HepG2 (cell line): ENCODE measurements around the gene NDFIP2. TPM values are rescaled to one million over a fixed set of nuclear protein-coding genes. Genes with fewer than 3 reads are reported as not detected.

ENCODE experiments used
- ATAC-seq: fragments of 200-7000 bp; cut with Tn5 transposase; 3 replicates; pipeline ENCODE4 v1.9.1; 2020; ENCODE audit warnings: mild to moderate bottlenecking, moderate library complexity
- BruUV-seq: library from RNA; stranded (reverse); fragments of 400-500 nt; replicated peaks from 2 replicates; lab custom pipeline; 2021; lab: Mats Ljungman, UMichigan
- CTCF ChIA-PET: fragments of 300-600 bp; formaldehyde crosslinking; extraction: SDS; loops from one replicate; lab custom pipeline; 2021; ENCODE audit warnings: low total read pairs, inconsistent platforms, low intra/inter-chr PET ratio; lab: Yijun Ruan, JAX
- POLR2A ChIA-PET: fragments of 350-600 bp; sonication (Branson Sonifier 250); formaldehyde crosslinking; loops from one replicate; lab custom pipeline; 2020; ENCODE audit warnings: antibody characterized with exemption, inconsistent platforms; lab: Yijun Ruan, JAX
- DNase-seq: peaks from one replicate; pipeline ENCODE4 v3.0.0-alpha.2; 2015; ENCODE audit warnings: low spot score
- FAIRE-seq: peaks from 3 replicates; lab custom pipeline; 2011; peaks lifted over from hg19 to GRCh38; lab: Jason Lieb, UNC
- H2AFZ ChIP-seq: one replicate; pipeline ENCODE4 v1.6.1; 2011; ENCODE audit warnings: low read length, inconsistent platforms
- H3K27ac ChIP-seq: fragments of 300-600 bp; 3 replicates; pipeline ENCODE4 v1.8.0; 2011; ENCODE audit warnings: mixed run types, mild to moderate bottlenecking, mixed read lengths, low read length, inconsistent platforms; ENCODE audit not compliant: insufficient read depth; ENCODE audit errors: extremely low read length
- H3K27me3 ChIP-seq, 2 experiments: fragments of 200-600 bp in 1 of 2; 2 replicates in 1 of 2; 3 replicates in 1 of 2; pipeline versions ENCODE4 v1.6.0 to v1.8.0; 2011; ENCODE audit warnings: low read length in 2 of 2, mild to moderate bottlenecking in 2 of 2, moderate library complexity in 2 of 2, inconsistent platforms in 1 of 2; ENCODE audit not compliant: insufficient read depth in 2 of 2, control insufficient read depth in 1 of 2
- H3K36me3 ChIP-seq, 2 experiments: fragments of 200-600 bp in 1 of 2; replicated peaks in 1 of 2; 2 replicates in 1 of 2; 3 replicates in 1 of 2; pipeline versions ENCODE4 v1.5.1 to v1.8.0; 2011; ENCODE audit warnings: low read length in 2 of 2, inconsistent platforms in 1 of 2; ENCODE audit not compliant: insufficient read depth in 2 of 2, control insufficient read depth in 1 of 2
- H3K4me1 ChIP-seq: 2 replicates; pipeline ENCODE4 v1.5.1; 2012; ENCODE audit warnings: low read length, inconsistent platforms; ENCODE audit not compliant: insufficient read depth
- H3K4me2 ChIP-seq: 2 replicates; pipeline ENCODE4 v1.6.0; 2011; ENCODE audit warnings: low read depth, low read length, inconsistent platforms
- H3K4me3 ChIP-seq, 3 experiments: fragments of 200-600 bp in 1 of 3; sonication (generic), shearing (Covaris generic) in 1 of 3; replicated peaks in 1 of 3; 2 replicates each; pipeline ENCODE4 v1.5.1; 2011 to 2016; ENCODE audit warnings: low read length in 3 of 3, inconsistent platforms in 2 of 3, low read depth in 2 of 3, mild to moderate bottlenecking in 2 of 3, control low read depth in 1 of 3, mixed read lengths in 1 of 3; ENCODE audit not compliant: insufficient read depth in 1 of 3
- H3K79me2 ChIP-seq: one replicate; pipeline ENCODE4 v1.6.1; 2011; ENCODE audit warnings: low read length, inconsistent platforms; ENCODE audit not compliant: insufficient read depth
- H3K9ac ChIP-seq: 2 replicates; pipeline ENCODE4 v1.6.0; 2011; ENCODE audit warnings: mild to moderate bottlenecking, low read depth, low read length, inconsistent platforms; ENCODE audit not compliant: insufficient read depth
- H3K9me3 ChIP-seq: 2 replicates; pipeline ENCODE4 v1.5.1; 2012; ENCODE audit warnings: mild to moderate bottlenecking, low read length
- H4K20me1 ChIP-seq: 2 replicates; pipeline ENCODE4 v1.6.0; 2011; ENCODE audit warnings: inconsistent platforms, mild to moderate bottlenecking, low read length, moderate library complexity; ENCODE audit not compliant: insufficient read depth
- BRCA1 ChIP-seq: sonication (generic); formaldehyde crosslinking; IDR thresholded peaks from 2 replicates; pipeline ENCODE4 v1.4.0; 2020; ENCODE audit warnings: missing genetic modification reagents
- EED ChIP-seq: sonication (generic); formaldehyde crosslinking; IDR thresholded peaks from 2 replicates; pipeline ENCODE4 v1.5.0; 2020; ENCODE audit warnings: mild to moderate bottlenecking, missing genetic modification reagents
- SSRP1 ChIP-seq: IDR thresholded peaks from 2 replicates; pipeline ENCODE4 v1.6.1; 2016; ENCODE audit warnings: control low read depth
- TAF1 ChIP-seq: sonication (generic); formaldehyde crosslinking; IDR thresholded peaks from 2 replicates; pipeline ENCODE4 v1.4.0; 2020; ENCODE audit warnings: missing genetic modification reagents
- TEF ChIP-seq: sonication (generic); formaldehyde crosslinking; IDR thresholded peaks from 2 replicates; pipeline ENCODE4 v1.5.0; 2020; ENCODE audit warnings: missing genetic modification reagents
- ZNF12 ChIP-seq: sonication (generic); formaldehyde crosslinking; IDR thresholded peaks from 2 replicates; pipeline ENCODE4 v1.5.0; 2020; ENCODE audit warnings: missing genetic modification reagents
- ZNF350 ChIP-seq: sonication (generic); formaldehyde crosslinking; IDR thresholded peaks from 2 replicates; pipeline ENCODE4 v1.4.0; 2020; ENCODE audit warnings: mild to moderate bottlenecking, low read depth, missing genetic modification reagents, borderline replicate concordance
- ZNF570 ChIP-seq: sonication (generic); formaldehyde crosslinking; IDR thresholded peaks from 2 replicates; pipeline ENCODE4 v1.4.0; 2020; ENCODE audit warnings: mild to moderate bottlenecking, missing genetic modification reagents, borderline replicate concordance
- ZNF678 ChIP-seq: sonication (generic); formaldehyde crosslinking; IDR thresholded peaks from 2 replicates; pipeline ENCODE4 v1.4.0; 2020; ENCODE audit warnings: mild to moderate bottlenecking, missing genetic modification reagents
- WGBS: methylation state at CpG from one replicate; pipeline ENCODE4 v1.1.6; 2017; ENCODE audit warnings: low lambda C conversion rate; 5-methylcytosine and 5-hydroxymethylcytosine counted together
- in situ Hi-C: cut with HindIII; loops from 2 replicates; pipeline ENCODE4 v1.10.0; 2017; ENCODE audit warnings: low pct_unique_long_range_greater_than_20kb; ENCODE audit not compliant: extremely low pct_ligation_motif_present
- intact Hi-C: fragments of 100-400 bp; cut with micrococcal nuclease; formaldehyde crosslinking; loops from one replicate; pipeline ENCODE4 v1.10.0; 2022; ENCODE audit not compliant: unreplicated experiment
- polyA plus RNA-seq, 8 experiments: library from polyadenylated mRNA; depleted of rRNA in 3 of 8; stranded (reverse) in 7 of 8; unstranded in 1 of 8; fragments of >200 nt; fragmentation: Illumina TruSeq in 4 of 8; extraction: Trizol in 4 of 8; gene quantifications; 2 replicates each; pipeline versions ENCODE4 v1.2.1 to v1.2.3, GENCODE V29; 2011 to 2016; ENCODE audit warnings: low read depth in 4 of 8, missing spikeins in 1 of 8, mixed read lengths in 1 of 8; ENCODE audit not compliant: insufficient read depth in 1 of 8
- total RNA-seq, 5 experiments: library from RNA; depleted of rRNA; stranded (reverse); fragments of >200 nt; fragmentation: Illumina TruSeq; extraction: Trizol; gene quantifications; 2 replicates each; pipeline ENCODE4 v1.2.3, GENCODE V29; 2016; ENCODE audit warnings: low read depth in 1 of 5
- TF ChIP-seq, protein P1 (sequence below): IDR thresholded peaks from 2 replicates; pipeline ENCODE4 v1.6.1; 2016; ENCODE audit warnings: mild to moderate bottlenecking

NDFIP2 gene
- total and polyA plus RNA-seq, 2 of the 13 experiments (the other 11 are each of a cell fraction or from before 2014, with no cell fraction given) = 23.2 to 32.0 TPM

DNA sequence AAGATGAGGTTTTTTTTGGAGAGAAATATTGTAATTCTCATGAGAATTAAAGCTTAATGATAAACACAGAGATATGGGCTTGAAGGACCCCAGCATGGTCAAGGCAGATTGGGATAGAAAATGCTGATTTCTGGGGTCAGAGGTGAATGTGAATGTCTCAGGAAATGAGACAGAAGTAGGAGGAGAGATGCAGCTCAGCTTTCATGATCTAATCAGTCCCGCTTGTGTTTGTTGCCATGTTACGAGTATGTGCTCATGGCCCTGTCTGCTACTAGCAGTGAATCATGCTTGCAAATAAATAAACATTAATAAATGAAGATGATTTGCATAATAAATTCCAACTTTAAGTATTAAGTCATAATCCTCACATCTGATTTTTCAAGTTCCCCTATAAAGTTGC, 23.0 kb upstream of the NDFIP2 start:
- CTCF ChIA-PET = no interaction called here
- no peaks in the 10 kb centered on the region; a peak in 1 of 5 replicates for H3K27me3 ChIP-seq
- TF ChIP-seq TEF (no peak), ZNF350 (CRISPR knock-in tag) (no peak), ZNF12 (CRISPR knock-in tag) (no peak), ZNF678 (CRISPR knock-in tag) (no peak), EED (CRISPR knock-in tag) (no peak), ZNF570 (CRISPR knock-in tag) (no peak), SSRP1 (CRISPR knock-in tag) (no peak), BRCA1 (CRISPR knock-in tag) (no peak), TAF1 (CRISPR knock-in tag) (no peak)
- TF ChIP-seq, protein P1, sequence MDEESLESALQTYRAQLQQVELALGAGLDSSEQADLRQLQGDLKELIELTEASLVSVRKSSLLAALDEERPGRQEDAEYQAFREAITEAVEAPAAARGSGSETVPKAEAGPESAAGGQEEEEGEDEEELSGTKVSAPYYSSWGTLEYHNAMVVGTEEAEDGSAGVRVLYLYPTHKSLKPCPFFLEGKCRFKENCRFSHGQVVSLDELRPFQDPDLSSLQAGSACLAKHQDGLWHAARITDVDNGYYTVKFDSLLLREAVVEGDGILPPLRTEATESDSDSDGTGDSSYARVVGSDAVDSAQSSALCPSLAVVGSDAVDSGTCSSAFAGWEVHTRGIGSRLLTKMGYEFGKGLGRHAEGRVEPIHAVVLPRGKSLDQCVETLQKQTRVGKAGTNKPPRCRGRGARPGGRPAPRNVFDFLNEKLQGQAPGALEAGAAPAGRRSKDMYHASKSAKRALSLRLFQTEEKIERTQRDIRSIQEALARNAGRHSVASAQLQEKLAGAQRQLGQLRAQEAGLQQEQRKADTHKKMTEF = no peak
- TF ChIP-seq, all 625 proteins: peak for 0
- Histone ChIP-seq H3K4me3 (no peak overlapping the region), H3K36me3 (no peaks in the 10 kb centered on the region), H3K4me2 (no peak overlapping the region), H3K27ac (no peak overlapping the region), H2AFZ (no peak overlapping the region), H3K9ac (no peak overlapping the region), H3K4me1 (no peaks in the 10 kb centered on the region), H4K20me1 (no peaks in the 10 kb centered on the region), H3K79me2 (no peaks in the 10 kb centered on the region), H3K9me3 (no peaks in the 10 kb centered on the region)
- intact Hi-C loops = no loop called here
- in situ Hi-C loops = no loop called here
- no peak for FAIRE-seq
- no TSS peak for BruUV-seq
- no peak for ATAC-seq
- 46% methylated on average over 2 of the region's 2 CpGs for WGBS
- POLR2A ChIA-PET = no interaction called here
- no peak for DNase-seq
